BJ (cell line): Measurements from ENCODE around the gene CNDP2. TPM values are rescaled to one million over a fixed set of nuclear protein-coding genes. Genes with fewer than 3 reads are reported as not detected.

Experiments
- CTCF ChIA-PET: fragments of 350-600 bp; formaldehyde crosslinking; extraction: SDS; loops from one replicate; lab custom pipeline; 2021; ENCODE audit warnings: antibody characterized with exemption, inconsistent platforms; lab: Yijun Ruan, JAX
- POLR2A ChIA-PET: fragments of 300-600 bp; sonication (Branson Sonifier 250); formaldehyde crosslinking; extraction: SDS; loops from one replicate; lab custom pipeline; 2021; ENCODE audit warnings: antibody characterized with exemption; lab: Charles Lee
- DNase-seq: peaks from one replicate; pipeline ENCODE4 v3.0.0-alpha.2; 2011; ENCODE audit warnings: low read depth
- H3K27me3 ChIP-seq: 2 replicates; pipeline ENCODE4 v1.6.0; 2011; ENCODE audit warnings: low read length; ENCODE audit not compliant: control insufficient read depth, insufficient read depth
- H3K36me3 ChIP-seq: 2 replicates; pipeline ENCODE4 v1.5.1; 2011; ENCODE audit warnings: low read length; ENCODE audit not compliant: control insufficient read depth, insufficient read depth
- H3K4me3 ChIP-seq: 2 replicates; pipeline ENCODE4 v1.5.1; 2011; ENCODE audit warnings: low read depth, mild to moderate bottlenecking, control low read depth, low read length
- polyA plus RNA-seq: library from polyadenylated mRNA; depleted of rRNA; stranded (reverse); fragments of >200 nt; gene quantifications from 2 replicates; pipeline ENCODE4 v1.2.3, GENCODE V29; 2011
- TF ChIP-seq, protein P1 (sequence below): IDR thresholded peaks from 2 replicates; pipeline ENCODE4 v1.5.1; 2011; ENCODE audit warnings: low read depth, mild to moderate bottlenecking, control low read depth, inconsistent platforms, low read length, moderate library complexity; ENCODE audit not compliant: insufficient read depth

The CNDP2 gene
- polyA plus RNA-seq, 1 experiment: 99.4 TPM

DNA sequence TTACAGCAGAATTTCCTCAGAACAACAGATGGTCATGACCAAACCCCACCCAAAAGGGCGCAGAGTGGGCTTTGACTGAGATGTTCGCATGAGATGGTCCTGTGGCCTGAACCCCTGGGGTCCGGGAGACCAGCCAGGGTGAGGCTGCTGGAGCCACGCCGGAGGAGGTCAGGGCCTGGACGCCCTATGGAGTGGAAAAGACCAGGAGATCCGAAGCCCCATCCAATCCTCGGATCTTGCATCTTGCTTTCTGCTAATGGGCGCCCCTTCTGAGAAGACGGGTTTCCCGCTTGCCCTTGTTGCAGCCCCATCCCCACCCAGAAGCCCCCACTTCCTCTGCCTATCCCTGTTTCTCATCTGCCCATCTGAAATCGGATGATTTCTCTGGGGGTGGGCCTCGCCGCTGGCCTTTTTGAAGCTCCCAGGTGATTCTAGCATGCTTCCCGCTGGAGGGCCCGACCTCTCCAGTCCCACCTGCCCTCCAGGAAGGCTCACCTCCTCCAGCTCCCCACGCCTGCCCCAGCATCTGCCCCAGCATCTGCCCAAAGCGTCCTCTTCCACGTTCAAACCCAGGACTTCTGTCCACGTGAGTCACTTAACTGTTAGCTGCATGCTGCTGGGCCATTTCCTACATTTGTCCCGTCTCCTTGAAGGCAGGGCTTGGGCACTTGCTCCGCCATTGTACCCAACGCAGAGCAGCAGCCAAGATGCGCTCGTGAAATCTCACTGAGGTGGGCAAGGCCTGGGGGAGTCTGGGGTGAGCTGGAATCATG lies 33.8 kb downstream of the CNDP2 start:
- POLR2A ChIA-PET: no interaction called here
- TF ChIP-seq, protein P1, sequence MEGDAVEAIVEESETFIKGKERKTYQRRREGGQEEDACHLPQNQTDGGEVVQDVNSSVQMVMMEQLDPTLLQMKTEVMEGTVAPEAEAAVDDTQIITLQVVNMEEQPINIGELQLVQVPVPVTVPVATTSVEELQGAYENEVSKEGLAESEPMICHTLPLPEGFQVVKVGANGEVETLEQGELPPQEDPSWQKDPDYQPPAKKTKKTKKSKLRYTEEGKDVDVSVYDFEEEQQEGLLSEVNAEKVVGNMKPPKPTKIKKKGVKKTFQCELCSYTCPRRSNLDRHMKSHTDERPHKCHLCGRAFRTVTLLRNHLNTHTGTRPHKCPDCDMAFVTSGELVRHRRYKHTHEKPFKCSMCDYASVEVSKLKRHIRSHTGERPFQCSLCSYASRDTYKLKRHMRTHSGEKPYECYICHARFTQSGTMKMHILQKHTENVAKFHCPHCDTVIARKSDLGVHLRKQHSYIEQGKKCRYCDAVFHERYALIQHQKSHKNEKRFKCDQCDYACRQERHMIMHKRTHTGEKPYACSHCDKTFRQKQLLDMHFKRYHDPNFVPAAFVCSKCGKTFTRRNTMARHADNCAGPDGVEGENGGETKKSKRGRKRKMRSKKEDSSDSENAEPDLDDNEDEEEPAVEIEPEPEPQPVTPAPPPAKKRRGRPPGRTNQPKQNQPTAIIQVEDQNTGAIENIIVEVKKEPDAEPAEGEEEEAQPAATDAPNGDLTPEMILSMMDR: no peak
- CTCF ChIA-PET: no interaction called here
- no peaks in the 10 kb centered on the region for H3K36me3 ChIP-seq
- DNase-seq: no peak
- H3K4me3 ChIP-seq: no peak overlapping the region
- H3K27me3 ChIP-seq: peaks cover 3% of the 10 kb centered on the region

DNA sequence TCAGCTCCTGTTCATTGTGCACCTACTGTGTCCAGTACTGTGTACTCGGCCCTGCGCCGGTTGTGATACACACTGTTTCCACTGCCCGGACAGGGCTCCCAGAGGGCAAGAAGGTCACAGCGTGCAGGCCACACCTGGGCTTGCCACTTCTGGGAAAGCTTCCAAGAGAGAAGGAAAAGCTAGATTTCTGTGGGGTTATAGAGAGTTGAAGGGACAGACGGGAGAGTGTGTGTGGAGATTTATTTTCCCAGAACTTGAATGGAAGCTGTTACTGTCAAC lies 34.4 kb downstream of the CNDP2 start:
- no peak overlapping the region for H3K4me3 ChIP-seq
- H3K36me3 ChIP-seq: no peaks in the 10 kb centered on the region
- peaks cover 3% of the 10 kb centered on the region for H3K27me3 ChIP-seq
- DNase-seq: no peak
- POLR2A ChIA-PET: no interaction called here
- TF ChIP-seq, protein P1: no peak
- CTCF ChIA-PET: interaction anchor here (0.6 kb wide), 1 partner anchor 168 kb away, joined by 3 read pairs; no protein-coding TSS in a partner anchor

DNA sequence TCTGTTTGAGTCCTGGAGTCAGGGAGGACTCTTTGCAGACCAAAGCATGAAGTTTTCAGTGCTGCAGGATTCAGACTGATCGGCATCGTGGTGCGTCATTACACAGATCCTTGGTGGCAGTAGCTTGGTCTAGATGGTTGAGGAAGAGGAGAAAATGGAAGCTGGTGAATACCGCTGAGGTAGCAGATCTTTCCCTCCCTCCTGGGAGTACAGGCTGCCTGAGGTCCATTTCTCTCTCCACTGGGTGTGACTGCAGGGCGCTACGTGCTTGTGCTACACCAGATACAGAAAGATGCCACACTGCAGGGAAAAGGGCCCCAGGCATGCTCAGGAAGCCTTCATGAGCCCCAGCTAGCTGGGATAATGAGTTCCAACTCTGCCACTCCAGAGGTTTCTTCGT lies 34.9 kb downstream of the CNDP2 start:
- H3K4me3 ChIP-seq: no peak overlapping the region
- TF ChIP-seq, protein P1: no peak
- no peak for DNase-seq
- ChIA-PET CTCF (interaction anchor here (0.6 kb wide), 1 partner anchor 169 kb away, joined by 3 read pairs; no protein-coding TSS in a partner anchor), POLR2A (no interaction called here)
- H3K27me3 ChIP-seq: peaks cover 3% of the 10 kb centered on the region
- no peaks in the 10 kb centered on the region for H3K36me3 ChIP-seq

DNA sequence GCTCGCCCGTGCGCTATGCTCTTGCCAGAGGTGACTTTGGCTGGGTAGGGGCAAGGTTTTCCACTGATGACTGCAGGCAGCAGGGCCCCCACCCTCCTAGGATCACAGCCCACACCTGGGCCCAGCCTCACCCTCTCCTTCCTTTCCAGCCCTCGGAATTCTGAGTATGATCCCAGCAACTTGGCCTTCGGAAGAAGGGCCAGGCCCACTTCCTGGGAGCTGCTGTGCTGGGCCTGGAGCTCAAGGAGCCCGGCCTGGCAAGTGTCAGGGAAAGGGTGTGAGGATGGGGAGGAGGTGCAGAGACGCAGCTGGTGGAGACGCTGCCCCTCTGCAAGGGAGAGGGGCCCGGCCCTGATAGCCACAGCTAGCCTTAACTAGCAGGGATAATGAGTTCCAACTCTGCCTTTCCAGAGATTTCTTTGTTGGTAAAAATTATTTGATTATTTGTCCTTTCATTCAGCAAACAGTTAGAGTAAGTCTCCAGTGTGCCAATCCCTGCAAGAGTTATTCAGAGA lies 36.4 kb downstream of the CNDP2 start:
- POLR2A ChIA-PET: no interaction called here
- CTCF ChIA-PET: interaction anchor here (1.0 kb wide), 2 partner anchors 10 to 19 kb away, joined by 3 read pairs; no protein-coding TSS in a partner anchor
- DNase-seq: no peak
- Histone ChIP-seq H3K4me3 (no peak overlapping the region), H3K27me3 (peaks cover 3% of the 10 kb centered on the region), H3K36me3 (no peaks in the 10 kb centered on the region)
- TF ChIP-seq, protein P1: no peak

DNA sequence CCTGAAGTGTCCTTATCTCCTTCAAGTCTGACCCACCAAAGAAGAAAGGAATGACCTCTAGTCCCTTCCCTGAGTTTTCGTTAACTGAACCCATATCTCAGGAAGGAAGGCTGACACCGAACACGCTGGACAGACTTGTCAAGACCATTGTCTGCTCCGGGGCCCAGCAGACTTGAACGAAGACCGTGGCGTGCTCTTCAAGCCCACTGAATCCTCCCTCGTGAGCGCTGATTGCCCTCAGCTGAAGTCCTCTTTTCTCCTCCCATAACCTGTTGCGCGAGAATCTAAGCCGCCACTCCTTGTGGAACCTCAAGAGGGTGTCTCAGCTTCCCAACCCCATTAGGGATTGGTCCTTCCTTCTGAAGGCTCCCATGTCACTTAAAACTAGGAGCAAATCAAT lies 37.5 kb downstream of the CNDP2 start:
- CTCF ChIA-PET: interaction anchor here (1.0 kb wide), 3 partner anchors 18 to 180 kb away, joined by 3 to 5 read pairs (median 3); no protein-coding TSS in a partner anchor
- POLR2A ChIA-PET: no interaction called here
- H3K27me3 ChIP-seq: peaks cover 4% of the 10 kb centered on the region
- TF ChIP-seq, protein P1: no peak
- no peak for DNase-seq
- H3K4me3 ChIP-seq: no peak overlapping the region
- no peaks in the 10 kb centered on the region for H3K36me3 ChIP-seq
